CD14-positive monocyte (primary cell): Measurements from ENCODE around the gene SGK1. TPM values are rescaled to one million over a fixed set of nuclear protein-coding genes. Genes with fewer than 3 reads are reported as not detected.
"Not testable (repeated sequence)": the region's sequence is repeated elsewhere in the genome, so short reads cannot be mapped to it uniquely, and the experiment has no call there.

Experiments used
- DNase-seq, 3 donors: peaks; one replicate each; pipeline ENCODE4 v3.0.0-alpha.2; 2011 to 2022
- H2AFZ ChIP-seq: 2 replicates; pipeline ENCODE4 v1.6.0; 2012; ENCODE audit warnings: mild to moderate bottlenecking, low read depth, low read length, inconsistent platforms; ENCODE audit not compliant: insufficient read depth, poor library complexity, severe bottlenecking
- H3K27ac ChIP-seq, 2 donors: 1 replicate in 1 of 2; 2 replicates in 1 of 2; pipeline ENCODE4 v1.5.1; 2012 to 2013; ENCODE audit warnings: low read length in 2 of 2, control low read depth in 1 of 2, inconsistent platforms in 1 of 2, low read depth in 1 of 2, mild to moderate bottlenecking in 1 of 2
- H3K27me3 ChIP-seq, 2 donors: one replicate each; pipeline versions ENCODE4 v1.6.0 to v1.6.1; 2011 to 2013; ENCODE audit warnings: low read length in 2 of 2; ENCODE audit not compliant: control insufficient read depth in 2 of 2, insufficient read depth in 2 of 2
- H3K36me3 ChIP-seq, 2 donors: replicated peaks in 1 of 2; 1 replicate in 1 of 2; 2 replicates in 1 of 2; pipeline versions ENCODE4 v1.5.1 to v1.6.1; 2012 to 2013; ENCODE audit warnings: low read length in 2 of 2, control low read depth in 1 of 2, inconsistent platforms in 1 of 2, mild to moderate bottlenecking in 1 of 2; ENCODE audit not compliant: insufficient read depth in 2 of 2, control insufficient read depth in 1 of 2
- H3K4me1 ChIP-seq, 2 donors: 1 replicate in 1 of 2; 2 replicates in 1 of 2; pipeline versions ENCODE4 v1.5.1 to v1.6.1; 2012 to 2013; ENCODE audit warnings: low read length in 2 of 2, control low read depth in 1 of 2, inconsistent platforms in 1 of 2, mild to moderate bottlenecking in 1 of 2, moderate library complexity in 1 of 2; ENCODE audit not compliant: insufficient read depth in 2 of 2, control insufficient read depth in 1 of 2
- H3K4me2 ChIP-seq: replicated peaks from 2 replicates; pipeline ENCODE3; 2012; ENCODE audit warnings: low read length, moderate library complexity, mild to moderate bottlenecking; ENCODE audit not compliant: poor library complexity, severe bottlenecking; ENCODE audit errors: extremely low read depth
- H3K4me3 ChIP-seq, 3 experiments: fragments of 200-600 bp in 1 of 3; sonication (generic) in 1 of 3; replicated peaks in 1 of 3; 1 replicate in 2 of 3; 2 replicates in 1 of 3; pipeline ENCODE4 v1.5.1; 2011 to 2013; ENCODE audit warnings: low read length in 3 of 3, mild to moderate bottlenecking in 3 of 3, control low read depth in 2 of 3, low read depth in 2 of 3, inconsistent platforms in 1 of 3, moderate library complexity in 1 of 3
- H3K79me2 ChIP-seq: 2 replicates; pipeline ENCODE4 v1.6.0; 2012; ENCODE audit warnings: mild to moderate bottlenecking, control low read depth, inconsistent platforms, low read length, moderate library complexity; ENCODE audit not compliant: insufficient read depth
- H3K9ac ChIP-seq: 2 replicates; pipeline ENCODE4 v1.6.0; 2017; ENCODE audit warnings: low read length, mild to moderate bottlenecking; ENCODE audit not compliant: insufficient read depth, poor library complexity, severe bottlenecking
- H3K9me3 ChIP-seq, 2 donors: replicated peaks in 1 of 2; 1 replicate in 1 of 2; 2 replicates in 1 of 2; pipeline versions ENCODE4 v1.5.1 to v1.6.1; 2012 to 2013; ENCODE audit warnings: low read length in 2 of 2, control low read depth in 1 of 2; ENCODE audit not compliant: control insufficient read depth in 1 of 2, insufficient read depth in 1 of 2
- H4K20me1 ChIP-seq: 2 replicates; pipeline ENCODE4 v1.6.0; 2012; ENCODE audit warnings: mild to moderate bottlenecking, low read length, control low read depth, moderate library complexity; ENCODE audit not compliant: insufficient read depth
- H3K27ac Mint-ChIP-seq, 7 donors: one replicate each; pipeline ENCODE4 v1.8.0; 2020; ENCODE audit warnings: mild to moderate bottlenecking in 7 of 7, mixed read lengths in 7 of 7, moderate library complexity in 6 of 7, inconsistent platforms in 2 of 7
- H3K27me3 Mint-ChIP-seq, 3 donors: one replicate each; pipeline ENCODE4 v1.8.0; 2021 to 2022; ENCODE audit warnings: low read depth in 3 of 3, mild to moderate bottlenecking in 3 of 3, mixed read lengths in 3 of 3, moderate library complexity in 3 of 3, inconsistent platforms in 1 of 3
- H3K36me3 Mint-ChIP-seq, 2 donors: one replicate each; pipeline ENCODE4 v1.8.0; 2020; ENCODE audit warnings: mixed read lengths in 2 of 2, inconsistent platforms in 1 of 2, mild to moderate bottlenecking in 1 of 2
- H3K4me1 Mint-ChIP-seq: one replicate; pipeline ENCODE4 v1.8.0; 2020; ENCODE audit warnings: mild to moderate bottlenecking, mixed read lengths
- H3K4me3 Mint-ChIP-seq, 2 donors: one replicate each; pipeline ENCODE4 v1.8.0; 2020; ENCODE audit warnings: mild to moderate bottlenecking in 2 of 2, mixed read lengths in 2 of 2, moderate library complexity in 1 of 2
- H3K9me3 Mint-ChIP-seq, 7 donors: one replicate each; pipeline ENCODE4 v1.8.0; 2020 to 2022; ENCODE audit warnings: mixed read lengths in 7 of 7, mild to moderate bottlenecking in 6 of 7, moderate library complexity in 6 of 7, inconsistent platforms in 2 of 7
- CTCF ChIP-seq: fragments of 200-600 bp; IDR thresholded peaks from one replicate; pipeline ENCODE4 v1.8.0; 2022; ENCODE audit warnings: antibody characterized with exemption, mild to moderate bottlenecking
- WGBS: methylation state at CpG from one replicate; pipeline ENCODE4 v1.1.5; 2013; ENCODE audit warnings: missing lambda C conversion rate; ENCODE audit not compliant: insufficient coverage; 5-methylcytosine and 5-hydroxymethylcytosine counted together
- intact Hi-C, 2 donors: fragments of 100-400 bp; cut with micrococcal nuclease; formaldehyde crosslinking; loops; one replicate each; pipeline versions ENCODE4 v1.15.0 to v1.15.1; 2023
- polyA plus RNA-seq, 3 donors: library from polyadenylated mRNA; depleted of rRNA in 1 of 3; unstranded in 2 of 3; stranded (reverse) in 1 of 3; fragments of 300-500 nt in 2 of 3; fragments of >200 nt in 1 of 3; fragmentation: Illumina TruSeq in 2 of 3; gene quantifications; 1 replicate in 2 of 3; 2 replicates in 1 of 3; pipeline ENCODE4 v1.2.3, GENCODE V29; 2012 to 2021

The SGK1 gene
- polyA plus RNA-seq, 3 donors: 373 to 419 (median 407) TPM

GRCh38 chr6:134205366-134205765 lies 112.5 kb downstream of the SGK1 start:
- Mint-ChIP-seq H3K36me3 (peaks cover 2 to 3% of the 10 kb centered on the region in 2 donors), H3K27ac (peak overlapping the region in 1 of 7 donors; percentile 68)

GRCh38 chr6:134204759-134205158 lies 113.2 kb downstream of the SGK1 start:
- H3K36me3 ChIP-seq, H3K4me3 Mint-ChIP-seq, H3K9me3 ChIP-seq, intact Hi-C loops, H4K20me1 ChIP-seq, H3K79me2 ChIP-seq, H3K4me1 Mint-ChIP-seq, H3K9ac ChIP-seq, H2AFZ ChIP-seq, H3K4me2 ChIP-seq, H3K27me3 Mint-ChIP-seq, H3K27me3 ChIP-seq, DNase-seq, H3K27ac ChIP-seq, H3K36me3 Mint-ChIP-seq, H3K4me3 ChIP-seq: not testable (repeated sequence)
- H3K4me1 ChIP-seq: peaks cover 5 to 11% of the 10 kb centered on the region in 2 donors
- Mint-ChIP-seq H3K9me3 (peaks cover 6 to 17% (median 10%) of the 10 kb centered on the region in 7 donors), H3K27ac (peak overlapping the region in 1 of 7 donors; percentile 24)
- 100% methylated on average over 1 of the region's 1 CpG for WGBS

More at GRCh38 chr6:134205366-134205765, 112.5 kb downstream of the SGK1 start:
- Histone ChIP-seq H3K36me3 (no peaks in the 10 kb centered on the region), H3K79me2 (no peaks in the 10 kb centered on the region), H3K9ac (no peak overlapping the region), H3K27ac (no peak overlapping the region), H3K4me3 (no peak overlapping the region), H4K20me1 (no peaks in the 10 kb centered on the region), H3K27me3 (no peaks in the 10 kb centered on the region), H3K9me3 (peaks cover 0 to 5% of the 10 kb centered on the region in 2 donors), H2AFZ (no peak overlapping the region), H3K4me2 (no peak overlapping the region), H3K4me1 (peaks cover 5 to 11% of the 10 kb centered on the region in 2 donors)
- H3K27me3 Mint-ChIP-seq: no peaks in the 10 kb centered on the region
- H3K4me3 Mint-ChIP-seq: no peak overlapping the region
- TF ChIP-seq CTCF: no peak
- 100% methylated on average over 1 of the region's 4 CpGs for WGBS
- H3K4me1 Mint-ChIP-seq: peaks cover 7% of the 10 kb centered on the region
- peaks cover 6 to 17% (median 10%) of the 10 kb centered on the region in 7 donors for H3K9me3 Mint-ChIP-seq
- intact Hi-C loops: no loop called here
- DNase-seq: no peak
